NCI-H524 treated with DMSO at 0.1 percent for 48 hours (cell line): ENCODE measurements around the gene CENATAC.
"Not testable (repeated sequence)": the region's sequence is repeated elsewhere in the genome, so short reads cannot be mapped to it uniquely, and the experiment has no call there.

Experiments used
- DNase-seq: peaks from one replicate; lab custom pipeline; 2025; lab: John Stamatoyannopoulos, UW

Gene CENATAC

DNA sequence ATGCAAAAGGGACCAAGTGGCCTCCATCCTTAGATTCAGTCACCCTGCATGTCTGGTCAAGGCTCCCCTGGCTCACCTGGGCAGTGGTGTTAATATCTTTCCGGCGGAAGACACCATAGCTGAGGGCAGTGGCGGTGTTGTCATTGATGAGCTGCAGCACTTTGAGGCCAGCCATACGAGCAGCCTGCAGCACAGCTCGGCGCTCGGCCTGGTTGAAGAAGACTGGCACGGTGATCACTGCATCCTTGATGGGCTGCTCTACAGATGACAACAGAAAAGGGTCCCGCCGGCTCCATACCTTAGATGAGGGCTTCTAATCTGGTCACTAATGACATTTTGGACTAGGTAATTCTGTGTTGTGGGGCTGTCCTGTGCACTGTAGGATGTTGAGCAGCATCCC, 56.5 kb downstream of the CENATAC start:
- DNase-seq, result no peak

DNA sequence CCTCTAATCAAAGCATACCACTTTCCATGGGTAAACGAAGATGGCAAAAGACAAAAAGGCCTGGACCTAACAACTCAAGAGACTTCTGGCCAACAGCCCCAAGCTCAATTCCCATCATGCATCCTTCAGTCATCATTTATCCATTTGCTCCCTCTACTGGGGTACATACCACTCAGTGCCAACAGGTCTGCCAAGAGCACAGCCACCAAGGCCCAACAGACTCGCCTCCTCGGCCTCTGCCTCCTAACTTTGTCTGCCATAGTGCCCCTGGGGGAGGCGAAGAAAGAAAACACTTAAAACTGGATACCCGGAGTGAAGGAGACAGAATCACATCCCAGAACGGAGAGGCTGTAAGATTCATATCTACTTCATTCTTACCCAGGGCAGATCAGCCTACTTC, 58.0 kb downstream of the CENATAC start:
- DNase-seq, result no peak

DNA sequence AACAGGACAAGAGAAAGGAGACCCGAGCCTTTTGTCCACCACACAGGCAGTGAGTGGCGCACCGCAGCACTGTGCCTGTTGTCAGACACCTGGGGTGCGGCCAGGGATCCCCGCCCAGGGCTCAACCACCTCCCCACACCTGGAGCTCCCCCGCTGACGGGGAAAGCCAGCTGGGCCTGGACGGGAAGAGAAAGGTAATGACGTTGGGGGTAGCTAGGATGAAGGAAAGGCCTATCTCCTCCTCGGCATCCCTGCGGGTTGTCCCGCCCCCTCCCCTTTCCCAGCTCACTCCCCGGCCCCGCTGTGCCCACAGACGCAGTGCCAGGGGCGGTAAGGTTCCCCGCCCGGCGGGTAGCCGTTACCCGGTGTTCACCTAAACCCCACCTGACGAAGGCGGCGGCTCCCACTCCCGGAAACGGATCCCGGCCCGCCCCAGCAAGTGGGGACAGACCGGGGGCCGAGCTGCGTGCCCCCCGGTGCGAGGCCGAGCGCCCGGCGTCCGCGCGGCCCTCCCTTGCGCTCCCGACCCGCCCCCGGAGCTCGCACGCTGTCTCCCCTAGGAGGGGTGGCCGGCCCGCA, 58.6 kb downstream of the CENATAC start:
- DNase-seq, result no peak

- peak; percentile 32 for DNase-seq
Observed at GRCh38 chr11:119057000-119057769, 59.2 kb downstream of the CENATAC start, which contains the start of gene HYOU1. HYOU1 (minus strand) TSS chr11:119057205; CDS start chr11:119056160, 1,045 bp downstream.

GRCh38 chr11:119059128-119059527, 61.2 kb downstream of the CENATAC start:
- DNase-seq, result not testable (repeated sequence)

- no peak for DNase-seq
Observed at GRCh38 chr11:119061256-119061655, 63.3 kb downstream of the CENATAC start.

DNA sequence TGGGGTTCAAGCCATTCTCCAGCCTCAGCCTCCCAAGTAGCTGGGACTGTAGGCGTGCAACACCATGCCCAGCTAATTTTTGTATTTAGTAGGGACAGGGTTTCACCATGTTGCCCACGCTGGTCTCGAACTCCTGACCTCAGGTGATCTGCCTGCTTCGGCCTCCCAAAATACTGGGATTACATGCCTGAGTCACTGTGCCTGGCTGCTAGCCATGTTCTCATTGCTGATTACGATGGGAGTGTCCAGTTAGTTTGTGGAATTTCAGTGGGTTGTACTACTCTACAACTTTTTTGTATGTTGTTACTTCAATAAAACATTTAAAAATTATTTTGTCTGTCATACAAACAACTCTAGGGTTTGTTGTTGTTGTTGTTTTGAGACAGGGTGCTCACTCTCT, 64.8 kb downstream of the CENATAC start:
- DNase-seq, result no peak

DNA sequence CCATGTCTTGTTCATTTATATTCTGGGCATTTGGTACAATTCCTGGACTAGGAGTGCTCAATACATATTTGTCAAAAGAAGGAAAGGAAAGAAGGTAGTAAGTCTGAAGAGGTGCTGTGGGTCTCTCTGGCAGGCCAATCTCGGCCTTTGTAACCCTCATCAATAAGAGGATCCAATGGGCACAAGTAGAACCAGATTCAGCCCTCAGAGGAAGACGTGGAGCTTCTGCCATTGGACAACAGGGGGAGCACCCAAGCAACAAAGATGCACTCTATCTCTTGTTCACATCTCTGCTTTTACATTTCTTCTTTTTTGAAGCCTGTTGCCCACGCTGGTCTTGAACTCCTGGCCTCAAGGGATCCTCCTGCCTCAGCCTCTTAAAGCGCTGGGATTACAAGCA, 67.4 kb downstream of the CENATAC start:
- no peak for DNase-seq
